GM21381 (cell line): ENCODE data around the gene MAP1LC3B.

Source experiments
- ATAC-seq: cut with Tn5 transposase; IDR thresholded peaks from one replicate; pipeline ENCODE4 v1.9.1; 2021; ENCODE audit warnings: mild to moderate bottlenecking, moderate library complexity; ENCODE audit not compliant: unreplicated experiment

The MAP1LC3B gene

GRCh38 chr16:87425941-87426340 is 33.8 kb downstream of the MAP1LC3B start:
- ATAC-seq: no peak

- no peak for ATAC-seq
Observed at GRCh38 chr16:87426423-87427215, 34.5 kb downstream of the MAP1LC3B start.

- ATAC-seq: no peak
Observed at GRCh38 chr16:87431926-87432325, 39.8 kb downstream of the MAP1LC3B start.

- ATAC-seq: no peak
Observed at GRCh38 chr16:87432330-87432915, 40.3 kb downstream of the MAP1LC3B start.

- ATAC-seq: no peak
Observed at GRCh38 chr16:87434146-87434667, 42.1 kb downstream of the MAP1LC3B start.

GRCh38 chr16:87435372-87436224 is 43.5 kb downstream of the MAP1LC3B start:
- no peak for ATAC-seq

GRCh38 chr16:87436225-87437172 is 44.4 kb downstream of the MAP1LC3B start:
- no peak for ATAC-seq

GRCh38 chr16:87437327-87437726 is 45.2 kb downstream of the MAP1LC3B start:
- ATAC-seq: no peak

GRCh38 chr16:87437911-87438610 is 45.9 kb downstream of the MAP1LC3B start:
- ATAC-seq: no peak

GRCh38 chr16:87438611-87438985 is 46.5 kb downstream of the MAP1LC3B start:
- ATAC-seq: no peak

- ATAC-seq: no peak
Observed at GRCh38 chr16:87439926-87440325, 47.8 kb downstream of the MAP1LC3B start.

- ATAC-seq: no peak
Observed at GRCh38 chr16:87441886-87442580, 49.9 kb downstream of the MAP1LC3B start.

GRCh38 chr16:87442581-87442966 is 50.4 kb downstream of the MAP1LC3B start:
- ATAC-seq: no peak

GRCh38 chr16:87443016-87443415 is 50.9 kb downstream of the MAP1LC3B start:
- ATAC-seq: no peak

GRCh38 chr16:87443964-87444363 is 51.8 kb downstream of the MAP1LC3B start:
- ATAC-seq: no peak

- no peak for ATAC-seq
Observed at GRCh38 chr16:87445486-87445885, 53.4 kb downstream of the MAP1LC3B start.

- no peak for ATAC-seq
Observed at GRCh38 chr16:87446479-87446878, 54.3 kb downstream of the MAP1LC3B start.

- ATAC-seq: no peak
Observed at GRCh38 chr16:87447323-87447722, 55.2 kb downstream of the MAP1LC3B start.

GRCh38 chr16:87448866-87449265 is 56.7 kb downstream of the MAP1LC3B start:
- ATAC-seq: no peak
